Stimulated activated CD8-positive, alpha-beta memory T cell treated with anti-CD3 and anti-CD28 coated beads, Interleukin-4, amount 100 ng/mL, for 48 hours (primary cell): ENCODE results near the gene ABHD12B.
A peak's percentile ranks its signal among the peaks of the same experiment; 100 is the strongest.

Experiments
- DNase-seq: peaks from one replicate; pipeline ENCODE4 v3.0.0-alpha.2; 2020

Gene ABHD12B

GRCh38 chr14:50871914-50872732, at the start of gene ABHD12B:
Gene ABHD12B, plus strand, starts transcription at chr14:50872053. Its CDS starts 122 bp downstream, at chr14:50872175.
- DNase-seq: no peak

GRCh38 chr14:50822501-50823042, 49.3 kb upstream of the ABHD12B start:
- DNase-seq: no peak

- DNase-seq: no peak
Observed at GRCh38 chr14:50823051-50823761, 48.6 kb upstream of the ABHD12B start.

GRCh38 chr14:50823762-50824636, 47.9 kb upstream of the ABHD12B start:
- no peak for DNase-seq

GRCh38 chr14:50825307-50825706, 46.5 kb upstream of the ABHD12B start:
- DNase-seq: no peak

- no peak for DNase-seq
Observed at GRCh38 chr14:50826681-50827080, 45.2 kb upstream of the ABHD12B start.

- DNase-seq: no peak
Observed at GRCh38 chr14:50828721-50829488, 42.9 kb upstream of the ABHD12B start.

GRCh38 chr14:50829489-50830043, 42.3 kb upstream of the ABHD12B start:
- peak; percentile 35 for DNase-seq

GRCh38 chr14:50830044-50830931, 41.6 kb upstream of the ABHD12B start:
- DNase-seq: peak; percentile 71

- peak; percentile 76 for DNase-seq
Observed at GRCh38 chr14:50830932-50831725, 40.7 kb upstream of the ABHD12B start, which contains the start of gene NIN. Gene NIN, minus strand, starts transcription at chr14:50831162. Its CDS starts 9,106 bp downstream, at chr14:50822056.

- DNase-seq: no peak
Observed at GRCh38 chr14:50831726-50832168, 40.1 kb upstream of the ABHD12B start.

- no peak for DNase-seq
Observed at GRCh38 chr14:50832935-50833630, 38.8 kb upstream of the ABHD12B start.

- no peak for DNase-seq
Observed at GRCh38 chr14:50834802-50835276, 37.0 kb upstream of the ABHD12B start.

GRCh38 chr14:50835280-50835679, 36.6 kb upstream of the ABHD12B start:
- DNase-seq: no peak

- DNase-seq: no peak
Observed at GRCh38 chr14:50836515-50836914, 35.3 kb upstream of the ABHD12B start.

GRCh38 chr14:50837271-50837670, 34.6 kb upstream of the ABHD12B start:
- DNase-seq: no peak

GRCh38 chr14:50837850-50838470, 33.9 kb upstream of the ABHD12B start:
- no peak for DNase-seq

- DNase-seq: no peak
Observed at GRCh38 chr14:50839048-50839447, 32.8 kb upstream of the ABHD12B start.
